ENCODE data around the gene HS3ST4.

DNA sequence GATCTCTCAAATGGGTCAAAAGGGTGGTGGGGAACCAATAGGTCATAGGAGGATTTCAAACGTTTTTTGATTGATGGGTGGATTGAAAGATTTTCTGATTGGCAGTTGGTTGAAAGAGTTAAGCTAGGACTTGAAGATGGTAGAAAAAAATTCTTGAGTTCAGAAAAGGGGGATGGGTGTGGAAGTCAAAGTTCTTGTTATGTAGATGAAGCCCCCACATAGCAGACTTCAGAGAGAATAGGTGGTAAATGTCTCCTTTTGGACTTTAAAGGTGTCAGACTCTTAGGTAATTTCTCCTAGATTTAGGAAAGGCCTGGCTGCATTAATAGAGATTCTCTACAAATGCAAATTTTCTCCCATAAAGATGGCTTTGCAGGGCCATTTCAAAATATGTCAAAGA is 163.3 kb downstream of the HS3ST4 start:
- no peak for TF ChIP-seq POLR2A (IDR thresholded peaks at IDR 0.05)
- TF ChIP-seq, protein P1, sequence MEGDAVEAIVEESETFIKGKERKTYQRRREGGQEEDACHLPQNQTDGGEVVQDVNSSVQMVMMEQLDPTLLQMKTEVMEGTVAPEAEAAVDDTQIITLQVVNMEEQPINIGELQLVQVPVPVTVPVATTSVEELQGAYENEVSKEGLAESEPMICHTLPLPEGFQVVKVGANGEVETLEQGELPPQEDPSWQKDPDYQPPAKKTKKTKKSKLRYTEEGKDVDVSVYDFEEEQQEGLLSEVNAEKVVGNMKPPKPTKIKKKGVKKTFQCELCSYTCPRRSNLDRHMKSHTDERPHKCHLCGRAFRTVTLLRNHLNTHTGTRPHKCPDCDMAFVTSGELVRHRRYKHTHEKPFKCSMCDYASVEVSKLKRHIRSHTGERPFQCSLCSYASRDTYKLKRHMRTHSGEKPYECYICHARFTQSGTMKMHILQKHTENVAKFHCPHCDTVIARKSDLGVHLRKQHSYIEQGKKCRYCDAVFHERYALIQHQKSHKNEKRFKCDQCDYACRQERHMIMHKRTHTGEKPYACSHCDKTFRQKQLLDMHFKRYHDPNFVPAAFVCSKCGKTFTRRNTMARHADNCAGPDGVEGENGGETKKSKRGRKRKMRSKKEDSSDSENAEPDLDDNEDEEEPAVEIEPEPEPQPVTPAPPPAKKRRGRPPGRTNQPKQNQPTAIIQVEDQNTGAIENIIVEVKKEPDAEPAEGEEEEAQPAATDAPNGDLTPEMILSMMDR (IDR thresholded peaks at IDR 0.05), result no peak
